ENCODE measurements around the gene ERC1. TPM values are rescaled to one million over a fixed set of nuclear protein-coding genes. Genes with fewer than 3 reads are reported as not detected.

The ERC1 gene
- total RNA-seq, 1 donor from 2014 or later: 56.5 TPM

DNA sequence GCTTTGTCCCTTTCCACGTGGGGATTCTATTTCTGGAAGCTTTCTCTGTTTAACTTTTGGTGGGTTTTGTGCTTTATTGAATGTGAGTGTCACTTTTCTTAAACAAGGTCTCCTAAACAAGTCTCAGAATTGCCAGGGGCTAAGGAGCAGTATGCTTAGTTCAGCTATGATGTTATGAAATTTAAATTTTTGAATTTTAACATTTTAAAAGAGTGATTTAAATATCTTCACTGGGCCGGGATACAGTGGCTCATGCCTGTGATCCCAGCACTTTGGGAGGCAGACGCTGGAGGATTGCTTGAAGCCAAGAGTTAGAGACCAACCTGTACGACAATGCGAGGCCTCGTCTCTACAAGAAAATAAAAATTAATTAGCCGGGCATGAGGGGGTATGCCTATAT lies 276.2 kb downstream of the ERC1 start:
- peaks cover 0 to 24% of the 10 kb centered on the region in 2 donors for H3K36me3 ChIP-seq
- no peak overlapping the region for H3K27ac ChIP-seq
- intact Hi-C loops (cut with DNase I): no loop called here

GRCh38 chr12:1272142-1272541 lies 281.1 kb downstream of the ERC1 start:
- no peak for DNase-seq (ENCODE audit: extremely low spot score in 2 of 2)
- H3K4me3 ChIP-seq: no peak overlapping the region
- H3K27ac ChIP-seq: no peak overlapping the region
- intact Hi-C loops (cut with DNase I): no loop called here
- H3K36me3 ChIP-seq: no peaks in the 10 kb centered on the region
- H3K4me1 ChIP-seq: no peaks in the 10 kb centered on the region
- H3K27me3 ChIP-seq: no peaks in the 10 kb centered on the region
- no peak for TF ChIP-seq POLR2A (IDR thresholded peaks at IDR 0.05)
- no peak for TF ChIP-seq CTCF (IDR thresholded peaks at IDR 0.05)
- TF ChIP-seq POLR2AphosphoS5 (IDR thresholded peaks at IDR 0.05; ENCODE audit: insufficient read depth in 1 of 2, low read depth in 1 of 2): no peak
- H3K9me3 ChIP-seq: no peaks in the 10 kb centered on the region

More for the DNA sequence above, 276.2 kb downstream of the ERC1 start:
- no peak for DNase-seq (ENCODE audit: extremely low spot score in 2 of 2)
- Histone ChIP-seq H3K4me3 (no peak overlapping the region), H3K9me3 (no peaks in the 10 kb centered on the region), H3K27me3 (no peaks in the 10 kb centered on the region), H3K4me1 (no peaks in the 10 kb centered on the region)
- no peak for TF ChIP-seq CTCF (IDR thresholded peaks at IDR 0.05)
- no peak for TF ChIP-seq POLR2A (IDR thresholded peaks at IDR 0.05)
- no peak for TF ChIP-seq POLR2AphosphoS5 (IDR thresholded peaks at IDR 0.05; ENCODE audit: insufficient read depth in 1 of 2, low read depth in 1 of 2)

- intact Hi-C loops (cut with DNase I): no loop called here
- Histone ChIP-seq H3K36me3 (no peaks in the 10 kb centered on the region), H3K27me3 (no peaks in the 10 kb centered on the region), H3K9me3 (no peaks in the 10 kb centered on the region), H3K27ac (no peak overlapping the region), H3K4me1 (no peaks in the 10 kb centered on the region), H3K4me3 (no peak overlapping the region)
- TF ChIP-seq POLR2AphosphoS5 (IDR thresholded peaks at IDR 0.05; ENCODE audit: insufficient read depth in 1 of 2, low read depth in 1 of 2) (no peak), POLR2A (IDR thresholded peaks at IDR 0.05) (no peak), CTCF (IDR thresholded peaks at IDR 0.05) (no peak)
- DNase-seq (ENCODE audit: extremely low spot score in 2 of 2): no peak
Measured at GRCh38 chr12:1273051-1273450, 282.0 kb downstream of the ERC1 start.

DNA sequence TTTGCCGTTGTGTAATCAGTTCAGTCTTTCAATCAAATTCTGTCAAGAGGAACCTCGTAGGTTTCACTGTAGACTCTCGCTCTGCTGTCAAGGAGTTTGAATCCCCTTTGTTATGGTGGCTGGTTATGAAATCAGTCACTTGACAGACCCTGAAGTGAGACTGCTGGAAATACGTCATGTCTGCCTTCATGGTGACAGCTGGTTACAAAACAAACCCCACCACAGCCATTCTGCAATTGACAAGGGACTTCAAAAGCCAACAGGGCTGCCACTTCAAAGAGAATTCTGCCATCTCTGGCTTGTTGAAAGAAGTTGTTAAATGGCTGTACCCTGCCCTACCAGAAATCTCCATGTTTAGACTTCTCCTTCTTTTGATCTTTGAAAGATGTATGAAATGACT lies 286.9 kb downstream of the ERC1 start:
- intact Hi-C loops (cut with DNase I): no loop called here
- Histone ChIP-seq H3K36me3 (no peaks in the 10 kb centered on the region), H3K9me3 (no peaks in the 10 kb centered on the region), H3K4me1 (peaks cover 21% of the 10 kb centered on the region), H3K27ac (no peak overlapping the region), H3K4me3 (no peak overlapping the region), H3K27me3 (no peaks in the 10 kb centered on the region)
- TF ChIP-seq POLR2A (IDR thresholded peaks at IDR 0.05) (no peak), POLR2AphosphoS5 (IDR thresholded peaks at IDR 0.05; ENCODE audit: insufficient read depth in 1 of 2, low read depth in 1 of 2) (no peak)
- no peak for DNase-seq (ENCODE audit: extremely low spot score in 2 of 2)

GRCh38 chr12:1279050-1279449 lies 288.0 kb downstream of the ERC1 start:
- intact Hi-C loops (cut with DNase I): no loop called here

More at GRCh38 chr12:1279050-1279449, 288.0 kb downstream of the ERC1 start:
- Histone ChIP-seq H3K27me3 (no peaks in the 10 kb centered on the region), H3K4me3 (no peak overlapping the region), H3K4me1 (peaks cover 23% of the 10 kb centered on the region), H3K27ac (no peak overlapping the region), H3K36me3 (no peaks in the 10 kb centered on the region), H3K9me3 (no peaks in the 10 kb centered on the region)
- TF ChIP-seq POLR2AphosphoS5 (IDR thresholded peaks at IDR 0.05; ENCODE audit: insufficient read depth in 1 of 2, low read depth in 1 of 2) (no peak), CTCF (IDR thresholded peaks at IDR 0.05) (no peak), POLR2A (IDR thresholded peaks at IDR 0.05) (no peak)
- no peak for DNase-seq (ENCODE audit: extremely low spot score in 2 of 2)

Measured in vagina (tissue), 2 donors.